Activated CD8-positive, alpha-beta memory T cell treated with anti-CD3 and anti-CD28 coated beads, Interleukin-2, amount 50 U/mL, for 48 hours (primary cell): ENCODE results near the gene RETREG1.

Experiments used
- DNase-seq: peaks from one replicate; pipeline ENCODE4 v3.0.0-alpha.2; 2020

Gene RETREG1

DNA sequence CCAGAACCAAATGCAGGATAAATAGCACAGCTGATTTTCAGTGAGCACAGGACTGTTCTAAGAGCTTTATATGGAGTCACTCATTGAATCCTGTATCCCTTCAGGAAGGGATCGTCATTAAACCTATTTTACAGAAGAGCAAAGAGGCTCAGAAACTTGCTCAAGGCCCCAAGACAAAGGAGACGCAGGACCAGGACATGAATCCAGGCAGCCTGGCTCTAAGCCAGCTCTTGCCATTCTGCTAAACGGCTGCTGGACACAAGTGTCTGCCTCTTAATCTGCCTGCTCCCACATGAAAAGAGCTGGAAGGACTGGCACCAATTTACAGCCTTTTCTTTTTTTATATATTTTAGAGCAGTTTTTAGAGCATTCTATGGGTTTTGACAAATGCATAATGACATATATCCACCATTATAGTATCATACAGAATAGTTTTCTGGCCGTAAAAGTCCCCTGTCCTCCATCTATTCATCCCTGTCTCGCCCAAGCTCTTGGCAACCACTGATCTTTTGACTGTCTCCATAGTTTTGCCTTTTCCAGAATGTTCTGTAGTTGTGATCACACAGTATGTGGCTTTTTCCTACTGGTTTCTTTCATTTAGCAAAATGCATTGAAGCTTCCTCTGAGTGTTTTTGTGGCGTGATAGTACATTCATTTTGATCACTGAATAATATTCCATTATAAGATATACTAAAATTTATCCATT lies 37.5 kb downstream of the RETREG1 start:
- DNase-seq, result no peak

DNA sequence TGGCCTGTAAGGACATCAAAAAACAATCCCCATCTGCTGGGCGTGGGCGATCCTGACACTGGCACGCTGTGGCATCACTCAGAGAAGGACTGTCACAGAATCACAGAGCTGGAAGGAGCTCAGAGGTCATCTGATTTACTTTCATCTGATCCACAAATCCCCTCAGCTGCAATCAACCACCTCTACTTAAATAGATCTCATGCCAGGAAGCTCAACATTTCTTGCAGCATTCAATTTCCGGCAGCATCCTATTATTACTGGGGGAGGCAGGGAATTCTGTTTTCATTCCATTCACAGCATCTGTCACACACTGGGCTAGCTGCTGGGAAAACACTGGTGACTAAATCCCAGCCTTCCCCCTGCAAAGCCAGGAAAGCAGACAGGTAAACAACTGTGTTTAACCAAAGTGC lies 38.3 kb downstream of the RETREG1 start:
- DNase-seq, result no peak

DNA sequence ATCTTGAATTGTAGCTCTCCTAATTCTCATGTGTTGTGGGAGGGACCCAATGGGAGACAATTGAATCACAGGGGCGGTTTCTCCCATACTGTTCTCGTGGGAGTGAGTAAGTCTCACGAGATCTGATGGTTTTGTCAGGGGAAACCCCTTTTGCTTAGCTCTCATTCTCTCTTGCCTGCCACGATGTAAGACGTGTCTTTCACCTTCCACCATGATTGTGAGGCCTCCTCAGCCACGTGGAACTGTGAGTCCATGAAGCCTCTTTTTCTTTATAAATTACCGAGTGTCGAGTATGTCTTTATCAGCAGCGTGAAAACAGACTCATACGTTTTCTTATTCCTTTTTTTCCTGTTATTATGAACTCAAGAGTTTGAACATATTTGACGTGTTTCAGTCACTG lies 39.1 kb downstream of the RETREG1 start:
- peak; percentile 40 for DNase-seq

DNA sequence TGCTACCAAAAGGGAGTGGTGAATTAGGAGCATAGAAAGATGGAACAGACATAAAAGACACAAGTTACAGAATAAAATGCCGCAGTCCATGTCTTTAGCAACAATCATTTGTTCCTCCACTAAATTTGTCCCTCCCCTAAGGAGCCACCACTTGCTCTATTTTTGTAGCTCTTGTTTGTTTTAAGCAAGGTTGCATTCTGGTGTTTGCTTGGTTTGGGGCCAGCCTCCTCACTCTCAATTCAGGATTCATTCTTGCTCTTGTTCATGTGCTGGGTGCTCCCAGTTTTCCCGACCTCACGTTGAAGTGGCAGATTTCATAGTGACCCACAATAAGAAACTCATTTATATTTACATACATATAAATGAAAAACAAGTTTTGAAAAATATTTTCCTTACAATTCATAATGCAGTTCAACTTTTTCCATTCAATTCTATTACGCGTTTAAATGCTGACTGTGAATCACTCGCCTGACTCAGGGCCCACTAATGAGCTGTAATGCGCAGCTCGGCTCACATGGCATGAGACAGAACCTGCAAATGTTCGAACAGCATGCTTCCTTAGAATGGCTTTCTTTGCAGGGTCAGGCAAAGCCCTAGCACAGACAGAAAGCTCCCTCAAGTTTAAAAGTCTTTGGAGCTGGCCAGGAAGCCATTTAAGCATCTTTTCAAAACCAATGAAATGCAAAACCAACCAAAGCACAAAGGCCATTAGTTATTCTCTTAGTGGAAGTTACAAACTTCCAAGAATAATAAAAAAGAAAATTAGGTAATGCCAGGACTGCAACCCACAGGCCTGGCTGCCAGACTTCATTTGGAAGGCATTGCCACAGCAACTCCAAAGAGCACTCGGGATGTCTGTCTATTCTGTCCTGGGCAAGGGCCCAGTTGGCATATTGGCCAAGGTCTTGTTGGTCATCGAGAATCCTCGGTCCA lies 41.7 kb downstream of the RETREG1 start:
- no peak for DNase-seq

DNA sequence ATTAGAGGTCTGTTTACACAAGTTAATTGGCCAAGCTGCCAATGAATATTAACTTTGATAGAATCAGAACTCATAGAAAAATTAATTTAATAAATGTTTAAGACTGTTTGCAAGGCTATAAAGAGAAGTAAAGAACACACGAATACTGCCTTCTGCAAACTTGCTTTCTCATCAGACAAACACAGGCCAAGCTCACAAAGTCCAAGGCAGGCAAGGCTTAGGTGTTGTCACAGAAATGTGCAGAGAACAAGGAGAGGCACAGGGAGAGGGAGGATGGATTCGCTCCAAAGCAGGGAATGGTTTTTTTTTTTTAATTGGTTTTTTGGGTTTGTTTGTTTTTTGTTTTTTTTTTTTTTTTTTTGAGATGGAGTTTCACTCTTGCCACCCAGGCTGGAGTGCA lies 43.4 kb downstream of the RETREG1 start:
- no peak for DNase-seq

DNA sequence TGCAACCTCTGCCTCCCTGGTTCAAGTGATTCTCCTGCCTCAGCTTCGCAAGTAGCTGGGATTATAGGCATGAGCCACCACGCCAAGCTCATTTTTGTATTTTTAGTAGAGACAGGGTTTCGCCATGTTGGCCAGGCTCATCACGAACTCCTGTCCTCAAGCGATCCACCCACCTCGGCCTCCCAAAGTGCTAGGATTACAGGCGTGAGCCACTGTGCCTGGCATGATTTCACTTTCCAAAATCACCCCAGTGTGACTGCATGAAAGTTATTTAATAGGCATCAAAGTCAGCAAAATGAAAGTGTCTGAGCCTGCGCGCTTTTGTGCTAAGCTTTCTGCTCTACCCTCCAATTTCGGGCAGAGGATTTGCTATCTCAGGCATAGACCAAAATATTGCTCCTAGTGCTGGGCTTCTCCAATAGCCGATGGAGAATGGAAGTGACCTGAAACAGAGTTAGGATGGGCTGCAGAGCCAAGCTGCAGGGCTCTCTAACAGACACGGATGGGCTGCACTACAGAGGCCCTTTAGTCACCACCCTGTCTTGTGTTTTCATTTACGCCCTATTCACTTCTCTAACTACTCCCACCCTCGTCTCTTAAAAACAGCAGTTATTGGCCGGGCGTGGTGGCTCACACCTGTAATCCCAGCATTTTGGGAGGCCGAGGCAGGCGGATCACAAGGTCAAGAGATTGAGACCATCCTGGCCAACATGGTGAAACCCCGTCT lies 44.3 kb downstream of the RETREG1 start:
- DNase-seq, result no peak

DNA sequence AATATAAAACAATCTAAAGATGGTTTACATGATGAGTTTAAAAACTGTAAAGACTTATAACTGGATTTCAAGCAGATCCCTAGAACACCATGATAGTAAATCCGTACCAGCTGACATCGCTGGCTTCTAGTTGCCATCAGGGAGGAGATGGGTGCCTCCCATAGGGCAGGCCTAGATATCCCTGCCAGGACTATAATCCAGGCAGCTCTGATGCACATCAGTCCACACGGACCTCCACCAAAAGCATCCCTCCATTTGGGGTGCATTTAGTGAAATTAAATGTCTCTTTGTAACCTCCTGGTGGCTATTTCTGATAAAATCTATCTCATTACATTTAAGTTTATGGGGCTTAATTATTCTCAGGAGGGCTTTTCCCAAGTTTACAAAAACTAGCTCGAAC lies 45.8 kb downstream of the RETREG1 start:
- no peak for DNase-seq

DNA sequence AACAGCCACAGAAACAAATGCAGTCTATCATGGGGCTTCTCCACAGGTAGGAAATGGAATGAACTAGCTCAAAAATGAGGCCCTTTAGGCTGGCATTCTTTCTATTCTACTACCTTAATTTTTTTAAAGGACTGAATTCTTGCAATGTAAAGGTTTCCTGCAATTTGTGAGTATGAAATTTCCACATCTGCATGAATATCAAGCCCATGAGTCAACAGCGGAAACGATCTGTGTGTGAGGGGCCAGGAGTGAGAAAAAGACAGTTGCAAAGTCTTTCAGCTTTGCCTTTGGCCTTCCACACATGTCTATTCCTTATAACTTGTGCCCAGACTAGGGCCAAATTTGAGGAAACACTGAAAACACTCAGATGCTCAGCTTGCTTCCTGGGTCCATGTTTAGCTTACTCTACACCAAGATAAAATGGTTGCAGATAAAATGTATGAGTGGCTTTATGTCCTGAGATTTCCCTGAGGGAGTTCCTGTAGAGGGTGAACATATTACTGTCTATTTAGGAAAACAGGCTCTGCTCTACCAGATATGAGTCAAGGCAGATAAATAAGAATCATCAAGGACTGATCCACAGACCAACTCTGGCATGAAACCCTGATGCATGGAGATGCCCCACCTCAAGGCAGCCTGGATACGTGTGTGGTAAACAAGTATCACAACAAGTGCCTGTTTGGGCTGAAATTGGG lies 46.5 kb downstream of the RETREG1 start:
- no peak for DNase-seq

DNA sequence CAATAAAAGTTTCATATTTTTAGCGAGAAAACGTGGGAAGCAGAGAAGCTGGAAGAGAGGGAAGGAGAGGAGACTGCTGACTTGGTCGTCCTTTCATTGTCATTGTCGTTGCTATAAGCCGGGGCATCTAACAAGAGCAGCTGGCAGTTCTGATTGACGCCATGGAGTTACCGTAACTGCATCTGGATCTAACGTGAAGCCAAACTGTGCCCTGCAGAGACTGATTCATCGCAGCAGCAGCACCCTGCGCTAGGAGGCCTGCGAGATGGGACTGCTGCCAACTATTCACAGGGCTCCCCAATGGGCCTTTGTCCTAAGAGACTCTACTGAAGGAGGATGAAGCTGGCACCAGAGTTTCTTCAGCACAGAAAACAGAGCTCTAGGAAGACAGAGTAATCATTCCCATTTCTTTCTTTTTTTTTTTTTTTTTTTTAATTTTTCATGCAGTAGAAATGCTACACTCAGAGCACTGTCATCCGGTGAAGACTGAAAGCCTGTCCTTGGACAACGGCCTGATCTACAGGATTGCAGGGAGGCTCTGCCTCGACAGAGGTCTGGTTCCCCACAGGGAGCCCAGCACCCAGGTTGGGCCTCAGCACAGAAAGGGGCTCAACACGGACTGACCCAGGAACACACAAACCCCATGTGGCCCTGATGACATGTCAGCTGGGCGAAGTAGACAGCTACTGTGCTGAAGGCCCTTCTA lies 47.8 kb downstream of the RETREG1 start:
- no peak for DNase-seq

DNA sequence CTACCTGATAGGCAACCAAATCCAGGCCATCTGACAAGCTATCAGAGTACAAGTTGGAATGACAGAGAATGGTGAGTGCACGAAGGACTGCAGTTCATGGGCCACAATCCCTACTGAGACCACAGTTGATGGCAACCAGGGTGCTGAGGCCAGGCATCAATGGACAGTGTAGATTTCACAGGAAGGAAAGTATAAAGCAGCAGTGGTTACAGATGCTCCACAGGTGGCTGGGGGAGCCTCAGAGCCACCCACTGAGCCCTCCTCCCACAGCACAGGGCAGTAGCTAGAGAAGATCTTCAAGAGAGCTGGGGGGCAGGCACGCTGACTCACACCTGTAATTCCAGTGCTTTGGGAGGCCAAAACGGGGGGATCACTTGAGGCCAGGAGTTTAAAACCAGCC lies 49.4 kb downstream of the RETREG1 start:
- DNase-seq, result no peak

DNA sequence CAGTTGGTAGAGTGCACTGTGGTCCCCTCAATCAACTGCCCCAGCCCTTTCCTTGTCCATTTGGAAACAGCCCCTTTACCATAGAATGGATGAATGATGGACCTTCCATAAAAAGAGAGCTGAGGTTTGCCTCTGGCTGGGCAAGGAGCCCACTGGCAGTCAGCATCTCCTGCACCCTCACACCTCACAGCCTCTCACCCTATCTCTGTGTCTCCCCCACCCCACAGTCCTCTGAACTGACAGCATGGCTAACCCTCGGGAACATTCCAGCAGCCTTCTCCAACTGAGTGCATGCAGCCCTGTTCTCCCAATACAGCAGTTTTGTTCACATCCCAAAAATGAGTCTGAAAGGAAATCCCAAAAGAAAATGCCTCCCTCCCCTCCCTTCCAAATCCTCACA lies 51.7 kb downstream of the RETREG1 start:
- DNase-seq, result no peak

DNA sequence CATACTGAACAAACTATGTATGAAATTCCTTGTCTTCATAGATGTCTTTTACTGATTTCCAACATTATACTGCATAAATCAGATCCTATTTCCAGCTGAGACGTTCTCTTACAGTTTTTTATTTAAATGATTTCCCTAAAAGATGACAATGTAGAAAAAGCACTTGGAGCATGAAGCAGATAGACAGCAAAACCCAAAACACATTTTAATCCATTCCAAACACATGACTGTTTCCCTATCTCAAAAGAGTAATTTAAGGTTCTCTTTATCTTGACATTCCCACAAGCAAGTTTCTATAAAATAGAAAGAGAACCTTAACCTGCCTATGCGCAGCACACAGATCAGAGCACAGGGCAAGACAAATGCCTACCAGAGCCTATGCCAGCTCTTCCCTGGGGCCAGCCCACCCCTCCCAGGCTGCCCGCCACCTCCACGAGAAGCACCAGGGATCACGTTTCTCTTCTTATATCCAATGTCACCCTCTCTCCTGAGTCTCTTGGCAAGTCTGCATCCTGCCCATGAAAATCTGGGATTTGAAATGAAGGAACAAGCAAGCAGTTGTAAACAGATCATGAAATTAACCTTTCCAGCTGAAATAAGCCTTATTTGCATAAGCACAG lies 52.4 kb downstream of the RETREG1 start:
- no peak for DNase-seq

DNA sequence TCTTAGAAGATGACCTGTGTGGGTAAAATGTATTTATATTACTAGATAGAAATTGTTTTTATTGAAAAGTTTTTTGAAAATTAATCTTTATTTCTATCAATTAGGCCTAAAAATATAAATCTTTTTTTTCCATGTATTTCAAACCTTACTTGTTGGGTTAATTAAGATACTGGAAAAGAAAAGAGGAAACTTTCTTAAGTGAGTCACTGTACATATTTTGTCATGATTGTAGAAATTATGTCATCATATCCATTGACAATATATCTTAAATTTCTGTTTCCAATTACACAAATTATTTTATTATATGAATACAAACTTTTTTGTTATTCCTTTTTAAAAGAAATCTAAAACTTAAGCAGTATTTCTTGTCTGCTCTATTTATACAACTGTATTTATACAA lies 53.1 kb downstream of the RETREG1 start:
- no peak for DNase-seq

DNA sequence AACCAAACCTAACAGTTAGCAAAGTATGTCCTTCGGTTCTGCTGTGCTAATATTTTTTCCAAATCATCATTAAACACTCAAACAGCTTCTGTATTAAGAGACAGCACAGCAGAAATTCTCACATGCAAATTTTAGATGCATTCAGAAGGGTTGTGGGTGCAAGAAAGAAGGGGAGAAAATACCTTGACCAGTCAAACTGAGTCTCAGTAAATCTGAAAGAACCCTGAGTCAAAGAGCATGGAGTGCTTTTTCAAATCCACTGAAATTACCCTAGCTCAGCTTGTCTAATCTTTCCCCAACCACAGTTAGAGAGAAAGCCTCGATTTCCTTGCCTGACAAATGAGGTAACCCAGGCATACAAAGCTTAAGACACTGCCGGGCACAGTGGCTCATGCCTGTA lies 55.1 kb downstream of the RETREG1 start:
- DNase-seq, result no peak

DNA sequence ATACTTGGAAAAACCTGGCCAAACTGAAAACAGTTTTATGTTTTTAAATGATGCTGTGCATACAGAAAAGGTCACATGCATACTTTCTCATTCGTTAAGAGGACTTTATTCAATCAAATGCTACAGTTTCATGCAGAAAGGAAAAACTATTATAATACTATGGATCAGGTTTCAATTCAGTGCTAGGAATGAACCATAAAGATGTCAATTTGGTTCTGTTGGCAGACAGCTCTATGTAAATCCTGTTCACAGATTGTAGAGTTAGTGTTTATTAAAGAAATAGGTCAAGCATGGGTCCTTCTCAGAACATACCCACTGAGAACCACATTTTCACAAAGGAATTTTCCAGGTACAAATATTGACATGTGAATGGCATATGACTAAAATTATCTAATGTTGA lies 57.1 kb downstream of the RETREG1 start:
- no peak for DNase-seq

DNA sequence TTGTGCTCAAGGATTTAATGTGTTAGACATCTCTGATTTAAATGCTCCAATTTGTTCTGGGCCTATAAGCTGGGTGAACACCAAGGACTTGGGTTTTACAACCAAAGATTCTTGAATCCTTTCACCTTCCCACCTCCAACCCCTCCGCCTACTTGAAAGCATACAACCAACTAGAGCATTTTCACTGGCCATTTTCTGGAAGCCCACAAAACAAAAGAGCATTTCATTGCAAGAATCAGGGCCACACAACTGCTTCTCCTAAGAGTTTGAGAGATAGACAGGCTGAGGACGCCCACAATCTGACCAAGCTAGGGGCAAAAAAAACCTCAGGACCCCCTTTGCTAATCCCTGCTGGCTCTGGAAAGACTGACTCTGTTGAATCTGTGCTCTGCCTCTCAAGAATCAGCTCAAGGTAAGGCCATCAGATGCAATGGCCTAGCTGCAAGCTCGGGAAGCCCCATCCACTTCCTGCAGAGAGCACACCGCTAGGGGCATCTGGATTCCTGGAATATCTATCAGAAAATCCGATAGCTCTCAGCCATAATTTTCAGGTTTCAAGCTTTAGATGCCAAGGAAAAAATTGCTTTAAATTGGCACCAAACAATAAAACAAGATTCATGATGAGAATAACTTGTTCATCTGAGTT lies 57.7 kb downstream of the RETREG1 start:
- no peak for DNase-seq

DNA sequence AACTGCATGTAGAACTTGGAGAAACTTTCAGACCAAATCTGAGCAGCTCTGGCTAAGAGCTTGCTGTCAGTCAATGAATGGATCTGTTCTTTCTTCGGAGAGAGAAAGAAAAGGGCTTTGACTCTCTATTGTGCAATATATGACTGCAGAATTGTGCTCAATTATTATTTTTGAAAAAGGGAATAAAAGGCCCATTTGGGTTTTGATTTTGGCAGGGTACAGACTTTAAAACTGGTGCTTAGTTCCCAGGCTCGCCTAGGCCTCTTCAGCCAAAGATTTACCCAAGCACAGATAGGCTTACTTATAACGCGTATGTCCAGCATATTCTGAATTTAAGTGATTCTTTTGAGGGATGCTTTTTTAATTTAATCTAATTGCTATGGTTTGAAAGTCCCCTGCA lies 59.3 kb downstream of the RETREG1 start:
- no peak for DNase-seq

DNA sequence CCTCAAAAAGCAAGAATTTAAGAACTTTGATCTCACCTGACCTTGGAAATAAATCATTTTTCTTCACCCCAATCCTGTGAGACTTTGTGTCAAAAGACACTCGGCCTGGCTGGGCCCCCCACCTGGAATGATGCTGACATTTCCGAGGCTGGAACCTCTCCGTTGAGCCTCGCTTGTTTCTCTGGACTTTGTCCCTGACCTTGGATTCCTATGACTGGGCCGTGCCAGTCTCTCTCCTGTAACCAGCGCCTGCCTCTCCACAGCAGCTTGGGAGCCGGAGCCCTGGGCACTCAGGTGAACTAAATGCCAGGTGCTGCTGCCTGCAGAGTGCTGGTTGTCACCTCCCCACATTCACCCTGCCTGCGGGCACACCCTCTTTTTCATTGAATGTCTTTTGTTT lies 62.7 kb downstream of the RETREG1 start:
- DNase-seq, result no peak

DNA sequence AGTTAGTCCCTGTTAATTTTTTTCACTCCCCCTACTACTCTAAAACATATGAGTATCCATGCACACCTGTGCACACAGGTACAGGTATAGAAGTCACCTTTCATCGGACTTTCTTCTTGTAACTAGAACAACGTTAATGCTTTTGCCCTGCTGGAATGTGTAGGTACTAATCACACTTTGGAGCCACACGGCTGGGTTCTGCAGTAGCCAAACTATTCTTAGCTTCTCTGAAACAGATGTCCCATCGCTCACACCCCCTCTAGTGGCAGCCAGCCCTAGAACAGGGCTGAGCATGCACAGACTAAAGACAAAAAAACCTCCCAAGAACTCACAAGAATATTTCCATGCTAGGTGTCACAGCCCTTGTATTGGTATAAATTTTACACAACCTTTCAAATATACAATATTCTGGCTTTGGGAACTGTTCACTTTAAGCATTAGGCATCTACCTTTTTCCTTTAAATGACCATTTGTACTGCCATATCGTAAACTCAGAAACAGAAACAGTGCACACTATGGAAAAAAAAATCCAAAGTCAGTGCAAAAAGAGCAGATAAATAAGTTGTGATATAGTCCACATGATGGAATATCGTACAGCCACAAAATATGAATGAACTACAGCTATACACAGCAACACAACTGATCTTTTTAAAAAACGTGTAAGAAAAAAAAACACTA lies 64.0 kb downstream of the RETREG1 start:
- DNase-seq, result peak; percentile 70

DNA sequence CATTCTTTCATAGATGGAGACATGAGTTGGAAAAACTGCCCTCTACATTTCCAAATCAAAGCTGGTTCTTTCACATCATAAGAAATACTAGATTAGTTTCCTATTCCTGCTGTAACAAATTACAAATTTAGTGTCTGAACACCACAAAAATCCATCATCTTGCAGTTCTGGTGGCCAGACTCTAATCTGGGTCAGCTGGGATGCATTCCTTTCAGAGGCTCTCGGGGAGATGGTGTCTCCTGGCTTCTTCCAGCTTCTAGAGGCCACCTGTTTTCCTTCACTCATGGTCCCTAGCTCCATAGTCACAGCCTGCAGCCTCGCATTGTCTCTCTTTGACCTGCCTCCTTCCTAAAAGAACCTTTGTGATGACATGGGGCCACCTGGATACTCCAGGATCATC lies 65.2 kb downstream of the RETREG1 start:
- no peak for DNase-seq
